GM12891 (cell line): ENCODE data around the gene PICALM.

Source experiments
- POLR2A ChIP-seq: IDR thresholded peaks from 2 replicates; pipeline ENCODE4 v1.6.1; 2011; ENCODE audit warnings: low read depth, low read length, control low read depth
- POLR2AphosphoS5 ChIP-seq: IDR thresholded peaks from 2 replicates; pipeline ENCODE4 v1.6.1; 2011; ENCODE audit warnings: low read depth, low read length, control low read depth
- TAF1 ChIP-seq: IDR thresholded peaks from 2 replicates; pipeline ENCODE4 v1.6.1; 2011; ENCODE audit warnings: low read depth, low read length, control low read depth

- TF ChIP-seq POLR2AphosphoS5 (no peak), POLR2A (no peak), TAF1 (no peak)
Observed at GRCh38 chr11:86117001-86117711, 48.3 kb upstream of the PICALM start.
